Middle frontal gyrus (tissue), 1 donor: Measurements from ENCODE around the gene GABRP.
"Not testable (repeated sequence)": the region's sequence is repeated elsewhere in the genome, so short reads cannot be mapped to it uniquely, and the experiment has no call there.

Experiments
- DNase-seq: peaks from one replicate; pipeline ENCODE4 v3.0.0-alpha.2; 2015; ENCODE audit warnings: low spot score; ENCODE audit errors: extremely low spot score

GABRP gene

GRCh38 chr5:170755679-170756456 lies 27.7 kb upstream of the GABRP start:
- no peak for DNase-seq

GRCh38 chr5:170756691-170757090 lies 26.8 kb upstream of the GABRP start:
- DNase-seq = no peak

- no peak for DNase-seq
These were observed 26.3 kb upstream of the GABRP start for GRCh38 chr5:170757182-170757601.

- DNase-seq = no peak
These were observed 25.9 kb upstream of the GABRP start for GRCh38 chr5:170757669-170758068.

- no peak for DNase-seq
These were observed 25.0 kb upstream of the GABRP start for GRCh38 chr5:170758481-170758880.

- DNase-seq = no peak
These were observed 23.4 kb upstream of the GABRP start for GRCh38 chr5:170760113-170760512.

GRCh38 chr5:170761048-170761707 lies 22.3 kb upstream of the GABRP start:
- no peak for DNase-seq

- no peak for DNase-seq
These were observed 21.8 kb upstream of the GABRP start for GRCh38 chr5:170761708-170762066.

GRCh38 chr5:170762298-170762697 lies 21.2 kb upstream of the GABRP start:
- not testable (repeated sequence) for DNase-seq

GRCh38 chr5:170765868-170766267 lies 17.7 kb upstream of the GABRP start:
- not testable (repeated sequence) for DNase-seq

GRCh38 chr5:170769246-170769645 lies 14.3 kb upstream of the GABRP start:
- no peak for DNase-seq

- DNase-seq = no peak
These were observed 13.6 kb upstream of the GABRP start for GRCh38 chr5:170769898-170770416.

- DNase-seq = no peak
These were observed 12.0 kb upstream of the GABRP start for GRCh38 chr5:170771496-170771895.

GRCh38 chr5:170773024-170773985 lies 10.2 kb upstream of the GABRP start:
- no peak for DNase-seq

- no peak for DNase-seq
These were observed 8.7 kb upstream of the GABRP start for GRCh38 chr5:170774831-170775230.

GRCh38 chr5:170781946-170782345 lies 1.6 kb upstream of the GABRP start:
- no peak for DNase-seq

GRCh38 chr5:170782438-170782837 lies 1.1 kb upstream of the GABRP start:
- no peak for DNase-seq

GRCh38 chr5:170785416-170785815 lies 1.9 kb downstream of the GABRP start:
- no peak for DNase-seq

GRCh38 chr5:170787216-170787615 lies 3.7 kb downstream of the GABRP start:
- DNase-seq = no peak

GRCh38 chr5:170788626-170789304 lies 5.2 kb downstream of the GABRP start:
- no peak for DNase-seq
